Caco-2 (cell line): ENCODE data around the gene PGAP1. TPM values are rescaled to one million over a fixed set of nuclear protein-coding genes. Genes with fewer than 3 reads are reported as not detected.

Experiments
- BruUV-seq: library from RNA; stranded (reverse); fragments of 400-500 nt; replicated peaks from 2 replicates; lab custom pipeline; 2021; lab: Mats Ljungman, UMichigan
- CTCF ChIA-PET: fragments of 300-600 bp; sonication (Branson Sonifier 250); formaldehyde crosslinking; loops from one replicate; lab custom pipeline; 2022; ENCODE audit warnings: antibody characterized with exemption; lab: Charles Lee
- POLR2A ChIA-PET: fragments of 300-600 bp; sonication (Branson Sonifier 250); formaldehyde crosslinking; loops from one replicate; lab custom pipeline; 2022; ENCODE audit warnings: antibody characterized with exemption; lab: Charles Lee
- DNase-seq, 2 experiments: peaks; one replicate each; pipeline versions ENCODE4 v3.0.0 to v3.0.0-alpha.2; 2020 to 2022
- H3K27me3 ChIP-seq: replicated peaks from 2 replicates; pipeline ENCODE4 v1.6.0; 2011; ENCODE audit warnings: low read length; ENCODE audit not compliant: control insufficient read depth, insufficient read depth
- H3K36me3 ChIP-seq: 2 replicates; pipeline ENCODE4 v1.5.1; 2011; ENCODE audit warnings: low read length; ENCODE audit not compliant: control insufficient read depth, insufficient read depth
- H3K4me1 ChIP-seq: fragments of 250-450 bp; sonication (Bioruptor Pico); 2 replicates; pipeline ENCODE4 v1.5.1; 2020; ENCODE audit warnings: mild to moderate bottlenecking
- H3K4me3 ChIP-seq: 2 replicates; pipeline ENCODE4 v1.5.1; 2011; ENCODE audit warnings: low read depth, mild to moderate bottlenecking, control low read depth, low read length
- H3K9me3 ChIP-seq: fragments of 250-450 bp; sonication (Bioruptor Pico); 2 replicates; pipeline ENCODE4 v1.5.1; 2020; ENCODE audit warnings: mild to moderate bottlenecking, moderate library complexity
- H3K27ac Mint-ChIP-seq: one replicate; pipeline ENCODE4 v1.8.0; 2022; ENCODE audit warnings: mixed read lengths; ENCODE audit not compliant: unreplicated experiment
- H3K27me3 Mint-ChIP-seq: one replicate; pipeline ENCODE4 v1.8.0; 2022; ENCODE audit warnings: mixed read lengths; ENCODE audit not compliant: insufficient read depth, unreplicated experiment
- H3K36me3 Mint-ChIP-seq: one replicate; pipeline ENCODE4 v1.8.0; 2022; ENCODE audit warnings: mild to moderate bottlenecking, mixed read lengths; ENCODE audit not compliant: insufficient read depth, unreplicated experiment
- H3K4me1 Mint-ChIP-seq: one replicate; pipeline ENCODE4 v1.8.0; 2022; ENCODE audit warnings: low read depth, mixed read lengths; ENCODE audit not compliant: unreplicated experiment
- H3K4me3 Mint-ChIP-seq: one replicate; pipeline ENCODE4 v1.8.0; 2022; ENCODE audit warnings: mild to moderate bottlenecking, moderate library complexity, mixed read lengths; ENCODE audit not compliant: unreplicated experiment
- H3K9me3 Mint-ChIP-seq: one replicate; pipeline ENCODE4 v1.8.0; 2022; ENCODE audit warnings: mixed read lengths; ENCODE audit not compliant: unreplicated experiment
- CTCF ChIP-seq, 2 experiments: fragments of 200-600 bp in 1 of 2; IDR thresholded peaks; 1 replicate in 1 of 2; 2 replicates in 1 of 2; pipeline versions ENCODE4 v1.5.1 to v1.8.0; 2011 to 2022; ENCODE audit warnings: antibody characterized with exemption in 1 of 2, control low read depth in 1 of 2, inconsistent platforms in 1 of 2, low read depth in 1 of 2, low read length in 1 of 2, mild to moderate bottlenecking in 1 of 2, moderate library complexity in 1 of 2; ENCODE audit not compliant: insufficient read depth in 1 of 2, severe bottlenecking in 1 of 2, unreplicated experiment in 1 of 2
- intact Hi-C: fragments of 100-400 bp; cut with micrococcal nuclease; formaldehyde crosslinking; loops from one replicate; pipeline ENCODE4 v1.10.0; 2022; ENCODE audit not compliant: unreplicated experiment
- total RNA-seq: library from RNA; stranded (reverse); gene quantifications from 2 replicates; pipeline ENCODE4 v1.2.3, GENCODE V29; 2022

The PGAP1 gene
- total RNA-seq, 1 experiment from 2014 or later, result 6.4 TPM

GRCh38 chr2:196840171-196840570 lies 86.3 kb downstream of the PGAP1 start:
- Mint-ChIP-seq H3K4me3 (no peak overlapping the region), H3K9me3 (no peaks in the 10 kb centered on the region), H3K27me3 (no peaks in the 10 kb centered on the region), H3K4me1 (no peaks in the 10 kb centered on the region), H3K27ac (no peak overlapping the region), H3K36me3 (no peaks in the 10 kb centered on the region)
- CTCF ChIA-PET, result no interaction called here
- POLR2A ChIA-PET, result no interaction called here
- H3K27me3 ChIP-seq, result no peaks in the 10 kb centered on the region
- no TSS peak for BruUV-seq
- H3K4me1 ChIP-seq, result no peaks in the 10 kb centered on the region
- intact Hi-C loops, result no loop called here
- no peaks in the 10 kb centered on the region for H3K9me3 ChIP-seq
- H3K36me3 ChIP-seq, result no peaks in the 10 kb centered on the region
- no peak for DNase-seq
- H3K4me3 ChIP-seq, result no peak overlapping the region
- TF ChIP-seq CTCF (IDR thresholded peaks at IDR 0.05; ENCODE audit: insufficient read depth in 1 of 2, low read depth in 1 of 2, low read length in 1 of 2, severe bottlenecking in 1 of 2, unreplicated experiment in 1 of 2), result no peak

- Mint-ChIP-seq H3K27ac (no peak overlapping the region), H3K36me3 (no peaks in the 10 kb centered on the region), H3K27me3 (no peaks in the 10 kb centered on the region), H3K4me1 (no peaks in the 10 kb centered on the region), H3K9me3 (no peaks in the 10 kb centered on the region), H3K4me3 (no peak overlapping the region)
- no peaks in the 10 kb centered on the region for H3K36me3 ChIP-seq
- no peaks in the 10 kb centered on the region for H3K4me1 ChIP-seq
- intact Hi-C loops, result no loop called here
- no peak for TF ChIP-seq CTCF (IDR thresholded peaks at IDR 0.05; ENCODE audit: insufficient read depth in 1 of 2, low read depth in 1 of 2, low read length in 1 of 2, severe bottlenecking in 1 of 2, unreplicated experiment in 1 of 2)
- no TSS peak for BruUV-seq
- CTCF ChIA-PET, result no interaction called here
- H3K4me3 ChIP-seq, result no peak overlapping the region
- no peaks in the 10 kb centered on the region for H3K27me3 ChIP-seq
- no peak for DNase-seq
- H3K9me3 ChIP-seq, result no peaks in the 10 kb centered on the region
- POLR2A ChIA-PET, result no interaction called here
Observed at GRCh38 chr2:196839574-196839973, 86.9 kb downstream of the PGAP1 start.

GRCh38 chr2:196836440-196836839 lies 90.1 kb downstream of the PGAP1 start:
- POLR2A ChIA-PET, result no interaction called here

More at GRCh38 chr2:196836440-196836839, 90.1 kb downstream of the PGAP1 start:
- no TSS peak for BruUV-seq
- TF ChIP-seq CTCF (IDR thresholded peaks at IDR 0.05; ENCODE audit: insufficient read depth in 1 of 2, low read depth in 1 of 2, low read length in 1 of 2, severe bottlenecking in 1 of 2, unreplicated experiment in 1 of 2), result no peak
- Mint-ChIP-seq H3K9me3 (no peaks in the 10 kb centered on the region), H3K4me1 (no peaks in the 10 kb centered on the region), H3K27me3 (no peaks in the 10 kb centered on the region), H3K36me3 (no peaks in the 10 kb centered on the region), H3K27ac (no peak overlapping the region), H3K4me3 (no peak overlapping the region)
- no peaks in the 10 kb centered on the region for H3K4me1 ChIP-seq
- no peak for DNase-seq
- CTCF ChIA-PET, result no interaction called here
- H3K9me3 ChIP-seq, result no peaks in the 10 kb centered on the region
- no peaks in the 10 kb centered on the region for H3K27me3 ChIP-seq
- no peak overlapping the region for H3K4me3 ChIP-seq
- no peaks in the 10 kb centered on the region for H3K36me3 ChIP-seq
- intact Hi-C loops, result loop anchor here (2.0 kb wide), 1 partner anchor 32 kb away; no protein-coding TSS in a partner anchor
